Breast epithelium (tissue), 4 donors: ENCODE results near the gene FCMR. TPM values are rescaled to one million over a fixed set of nuclear protein-coding genes. Genes with fewer than 3 reads are reported as not detected.

Experiments used
- DNase-seq, 2 donors: peaks; one replicate each; pipeline ENCODE4 v3.0.0-alpha.2; 2019; ENCODE audit warnings: low spot score in 2 of 2
- H3K27ac ChIP-seq, 2 donors: fragments of 200-600 bp; sonication (generic) in 1 of 2; one replicate each; pipeline ENCODE4 v1.5.1; 2016 to 2019; ENCODE audit warnings: mild to moderate bottlenecking in 1 of 2
- H3K27me3 ChIP-seq, 2 donors: fragments of 200-600 bp; sonication (generic) in 1 of 2; one replicate each; pipeline versions ENCODE4 v1.5.1 to v1.6.0; 2017 to 2019; ENCODE audit warnings: control low read depth in 1 of 2, mild to moderate bottlenecking in 1 of 2
- H3K36me3 ChIP-seq: fragments of 200-600 bp; one replicate; pipeline ENCODE4 v1.5.1; 2019
- H3K4me1 ChIP-seq, 2 donors: fragments of 200-600 bp; sonication (generic); one replicate each; pipeline ENCODE4 v1.5.1; 2016 to 2019; ENCODE audit warnings: control low read depth in 1 of 2
- H3K4me3 ChIP-seq, 3 donors: fragments of 200-600 bp; sonication (generic); 1 replicate in 2 of 3; 2 replicates in 1 of 3; pipeline ENCODE4 v1.5.1; 2016 to 2019; ENCODE audit warnings: mild to moderate bottlenecking in 3 of 3, moderate library complexity in 2 of 3
- H3K9me3 ChIP-seq, 2 donors: fragments of 200-600 bp; sonication (generic) in 1 of 2; one replicate each; pipeline ENCODE4 v1.5.1; 2016 to 2019; ENCODE audit warnings: control low read depth in 1 of 2
- POLR2A ChIP-seq: fragments of 450-650 bp; IDR thresholded peaks from one replicate; pipeline ENCODE4 v1.6.1; 2016; ENCODE audit warnings: antibody characterized with exemption, mild to moderate bottlenecking, moderate library complexity
- POLR2AphosphoS5 ChIP-seq, 3 donors: sonication (generic); formaldehyde crosslinking; IDR thresholded peaks; one replicate each; pipeline ENCODE4 v1.6.1; 2017; ENCODE audit warnings: antibody characterized with exemption in 3 of 3
- intact Hi-C: fragments of 100-400 bp; cut with DNase I; formaldehyde crosslinking; loops from one replicate; pipeline ENCODE4 v1.15.1; 2023; ENCODE audit warnings: low total_unique reads
- total RNA-seq, 3 donors: library from RNA; depleted of rRNA; stranded (reverse); fragments of >200 nt; gene quantifications; one replicate each; pipeline ENCODE4 v1.1.0, GENCODE V29; 2016
- TF ChIP-seq, protein P1 (sequence below), 3 donors: fragments of 450-650 bp; IDR thresholded peaks; one replicate each; pipeline ENCODE4 v1.5.1; 2016 to 2017; ENCODE audit warnings: antibody characterized with exemption in 3 of 3, mild to moderate bottlenecking in 3 of 3, moderate library complexity in 3 of 3

Gene FCMR
- total RNA-seq, 3 donors from 2014 or later = 1.1 to 11.0 (median 3.3) TPM

GRCh38 chr1:206890125-206891060 lies 31.3 kb downstream of the FCMR start:
- intact Hi-C loops = no loop called here
- DNase-seq = no peak
- no peaks in the 10 kb centered on the region for H3K27me3 ChIP-seq
- no peaks in the 10 kb centered on the region for H3K9me3 ChIP-seq
- H3K4me3 ChIP-seq = no peak overlapping the region
- peak overlapping the region in 1 of 2 donors; percentile 19 for H3K27ac ChIP-seq
- no peaks in the 10 kb centered on the region for H3K36me3 ChIP-seq
- H3K4me1 ChIP-seq = no peaks in the 10 kb centered on the region
- TF ChIP-seq POLR2AphosphoS5 (IDR thresholded peaks at IDR 0.05) (no peak), POLR2A (no peak)
- TF ChIP-seq, protein P1, sequence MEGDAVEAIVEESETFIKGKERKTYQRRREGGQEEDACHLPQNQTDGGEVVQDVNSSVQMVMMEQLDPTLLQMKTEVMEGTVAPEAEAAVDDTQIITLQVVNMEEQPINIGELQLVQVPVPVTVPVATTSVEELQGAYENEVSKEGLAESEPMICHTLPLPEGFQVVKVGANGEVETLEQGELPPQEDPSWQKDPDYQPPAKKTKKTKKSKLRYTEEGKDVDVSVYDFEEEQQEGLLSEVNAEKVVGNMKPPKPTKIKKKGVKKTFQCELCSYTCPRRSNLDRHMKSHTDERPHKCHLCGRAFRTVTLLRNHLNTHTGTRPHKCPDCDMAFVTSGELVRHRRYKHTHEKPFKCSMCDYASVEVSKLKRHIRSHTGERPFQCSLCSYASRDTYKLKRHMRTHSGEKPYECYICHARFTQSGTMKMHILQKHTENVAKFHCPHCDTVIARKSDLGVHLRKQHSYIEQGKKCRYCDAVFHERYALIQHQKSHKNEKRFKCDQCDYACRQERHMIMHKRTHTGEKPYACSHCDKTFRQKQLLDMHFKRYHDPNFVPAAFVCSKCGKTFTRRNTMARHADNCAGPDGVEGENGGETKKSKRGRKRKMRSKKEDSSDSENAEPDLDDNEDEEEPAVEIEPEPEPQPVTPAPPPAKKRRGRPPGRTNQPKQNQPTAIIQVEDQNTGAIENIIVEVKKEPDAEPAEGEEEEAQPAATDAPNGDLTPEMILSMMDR (IDR thresholded peaks at IDR 0.05) = no peak

GRCh38 chr1:206887701-206888100 lies 34.0 kb downstream of the FCMR start:
- no peak overlapping the region for H3K27ac ChIP-seq
- H3K27me3 ChIP-seq = no peaks in the 10 kb centered on the region
- H3K9me3 ChIP-seq = no peaks in the 10 kb centered on the region
- TF ChIP-seq POLR2A = no peak
- TF ChIP-seq, protein P1 (IDR thresholded peaks at IDR 0.05) = no peak
- no peak for TF ChIP-seq POLR2AphosphoS5 (IDR thresholded peaks at IDR 0.05)
- no peak overlapping the region for H3K4me3 ChIP-seq
- no peak for DNase-seq
- intact Hi-C loops = no loop called here
- H3K36me3 ChIP-seq = no peaks in the 10 kb centered on the region
- no peaks in the 10 kb centered on the region for H3K4me1 ChIP-seq

DNA sequence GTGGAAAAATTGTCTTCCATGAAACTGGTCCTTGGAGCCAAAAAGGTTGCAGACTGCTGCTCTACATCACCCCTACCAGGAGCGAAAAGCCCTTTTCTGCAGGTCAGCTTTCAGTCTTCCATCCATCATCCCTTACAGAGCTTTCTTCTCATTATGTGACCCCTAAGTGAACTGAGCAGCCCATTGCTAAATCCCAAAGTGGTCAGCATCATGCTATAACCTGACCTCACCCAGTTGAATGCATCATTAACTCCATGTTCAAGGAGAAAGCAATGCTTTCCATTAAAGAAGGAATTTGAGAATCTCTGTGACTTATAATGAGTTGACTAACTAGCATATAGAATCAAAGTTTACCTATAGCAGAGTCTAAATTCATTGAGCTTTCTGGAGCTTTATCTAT lies 34.9 kb downstream of the FCMR start:
- TF ChIP-seq POLR2AphosphoS5 (IDR thresholded peaks at IDR 0.05) = no peak
- TF ChIP-seq POLR2A = no peak
- TF ChIP-seq, protein P1 (IDR thresholded peaks at IDR 0.05) = no peak
- no peaks in the 10 kb centered on the region for H3K36me3 ChIP-seq
- H3K4me1 ChIP-seq = no peaks in the 10 kb centered on the region
- H3K27ac ChIP-seq = no peak overlapping the region
- H3K9me3 ChIP-seq = no peaks in the 10 kb centered on the region
- H3K4me3 ChIP-seq = no peak overlapping the region
- intact Hi-C loops = no loop called here
- H3K27me3 ChIP-seq = no peaks in the 10 kb centered on the region
- no peak for DNase-seq

DNA sequence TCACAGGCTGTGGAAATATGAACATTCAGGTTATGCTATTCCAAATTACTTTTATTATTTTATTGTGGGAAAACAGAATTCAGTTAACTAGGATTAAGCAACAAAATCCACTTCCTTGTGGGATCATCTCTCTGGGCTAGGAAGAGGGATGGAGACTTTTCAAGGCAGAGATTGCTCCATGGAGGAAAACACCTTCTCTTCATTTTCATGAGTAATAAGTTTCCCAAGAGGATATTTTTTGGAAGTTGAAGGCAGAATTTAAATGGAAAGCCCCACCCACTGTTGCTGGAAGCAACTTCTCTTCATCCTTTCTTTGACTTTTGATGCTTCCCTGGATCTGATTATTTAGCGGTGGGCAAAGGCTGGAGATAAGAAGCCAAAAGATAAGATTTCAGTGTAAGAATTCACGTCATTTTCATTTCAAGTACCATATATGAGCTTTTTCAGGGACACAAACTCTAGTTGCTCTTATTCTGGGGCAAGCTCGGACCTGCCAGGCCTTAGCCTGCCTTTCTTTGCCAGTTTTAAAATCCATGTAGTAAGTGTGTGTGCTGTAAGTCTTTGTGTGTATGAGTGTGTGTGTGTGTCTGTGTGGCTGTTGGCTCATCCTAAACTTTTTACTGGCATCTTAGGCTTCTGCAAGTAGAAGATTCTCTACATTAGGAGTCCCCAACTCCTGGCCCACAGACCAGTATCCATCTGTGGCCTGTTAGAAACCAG lies 36.2 kb downstream of the FCMR start:
- intact Hi-C loops = no loop called here
- Histone ChIP-seq H3K36me3 (no peaks in the 10 kb centered on the region), H3K27ac (peak overlapping the region; percentile 48 to 55), H3K9me3 (no peaks in the 10 kb centered on the region), H3K4me3 (no peak overlapping the region), H3K27me3 (no peaks in the 10 kb centered on the region), H3K4me1 (no peaks in the 10 kb centered on the region)
- DNase-seq = peak in 1 of 2 donors; percentile 54
- TF ChIP-seq POLR2AphosphoS5 (IDR thresholded peaks at IDR 0.05) = no peak
- TF ChIP-seq, protein P1 (IDR thresholded peaks at IDR 0.05) = no peak
- no peak for TF ChIP-seq POLR2A

DNA sequence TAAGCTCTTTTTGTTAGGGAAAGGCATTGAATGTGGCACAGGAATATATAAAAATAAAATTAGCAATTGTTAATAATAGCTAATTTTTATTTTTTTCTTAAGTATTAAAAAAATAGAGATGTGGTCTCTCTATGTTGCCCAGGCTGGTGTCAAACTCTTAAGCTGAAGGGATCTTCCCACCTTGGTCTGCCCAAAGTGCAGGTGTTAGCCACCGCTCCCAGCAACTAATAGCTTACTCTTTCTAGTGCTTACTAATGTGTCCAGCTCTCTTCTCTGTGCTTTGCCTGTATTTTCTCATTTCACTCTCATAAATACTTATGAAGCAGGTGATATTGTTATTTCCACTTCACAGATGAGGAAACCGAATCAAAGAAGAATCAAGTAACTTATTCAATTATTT lies 37.9 kb downstream of the FCMR start:
- TF ChIP-seq, protein P1 (IDR thresholded peaks at IDR 0.05) = no peak
- no peak for TF ChIP-seq POLR2A
- TF ChIP-seq POLR2AphosphoS5 (IDR thresholded peaks at IDR 0.05) = no peak

More for the DNA sequence above, 37.9 kb downstream of the FCMR start:
- Histone ChIP-seq H3K36me3 (no peaks in the 10 kb centered on the region), H3K27ac (no peak overlapping the region), H3K4me1 (no peaks in the 10 kb centered on the region), H3K27me3 (no peaks in the 10 kb centered on the region), H3K9me3 (peaks cover 0 to 4% of the 10 kb centered on the region in 2 donors), H3K4me3 (no peak overlapping the region)
- DNase-seq = no peak
- intact Hi-C loops = no loop called here
